GM12878 (cell line): Measurements from ENCODE around the gene FNDC3B. TPM values are rescaled to one million over a fixed set of nuclear protein-coding genes. Genes with fewer than 3 reads are reported as not detected.

Experiments
- BHLHE40 ChIP-seq, 2 experiments: fragments of 450-650 bp in 1 of 2; IDR thresholded peaks; 2 replicates each; pipeline ENCODE4 v1.6.1; 2011 to 2017; ENCODE audit warnings: low read depth in 2 of 2, borderline replicate concordance in 1 of 2, improper control_type of control experiment in 1 of 2, low read length in 1 of 2, mild to moderate bottlenecking in 1 of 2
- BMI1 ChIP-seq: fragments of 450-650 bp; IDR thresholded peaks from 2 replicates; pipeline ENCODE4 v1.6.1; 2016; ENCODE audit warnings: mild to moderate bottlenecking, moderate library complexity, borderline replicate concordance
- CREB1 ChIP-seq: IDR thresholded peaks from 2 replicates; pipeline ENCODE4 v1.6.1; 2012; ENCODE audit warnings: low read depth, mild to moderate bottlenecking, inconsistent platforms
- EED ChIP-seq: sonication (generic); IDR thresholded peaks from 2 replicates; pipeline ENCODE4 v1.6.1; 2016; ENCODE audit warnings: antibody characterized with exemption, low read depth
- HDGF ChIP-seq: fragments of 450-650 bp; IDR thresholded peaks from 2 replicates; pipeline ENCODE4 v1.6.1; 2016; ENCODE audit warnings: antibody characterized with exemption
- NBN ChIP-seq: fragments of 450-650 bp; IDR thresholded peaks from 2 replicates; pipeline ENCODE4 v1.6.1; 2016
- NFYA ChIP-seq: IDR thresholded peaks from 2 replicates; pipeline ENCODE4 v1.6.1; 2011; ENCODE audit warnings: low read depth, mild to moderate bottlenecking, low read length, improper control_type of control experiment, borderline replicate concordance
- PAX5 ChIP-seq: IDR thresholded peaks from 2 replicates; pipeline ENCODE4 v1.6.1; 2011; ENCODE audit warnings: low read depth, low read length, borderline replicate concordance
- RUNX3 ChIP-seq: IDR thresholded peaks from 2 replicates; pipeline ENCODE4 v1.6.1; 2012; ENCODE audit warnings: low read length, inconsistent platforms
- SIX5 ChIP-seq: IDR thresholded peaks from 2 replicates; pipeline ENCODE4 v1.6.1; 2011; ENCODE audit warnings: mild to moderate bottlenecking, low read depth, low read length, moderate library complexity; ENCODE audit not compliant: severe bottlenecking
- SPI1 ChIP-seq: IDR thresholded peaks from 2 replicates; pipeline ENCODE4 v1.6.1; 2011; ENCODE audit warnings: low read depth, mild to moderate bottlenecking, low read length, moderate library complexity, borderline replicate concordance; ENCODE audit not compliant: insufficient read depth
- SREBF1 ChIP-seq: IDR thresholded peaks from 2 replicates; pipeline ENCODE4 v1.6.1; 2012; ENCODE audit warnings: mild to moderate bottlenecking, low read length
- ZSCAN29 ChIP-seq: fragments of 450-650 bp; IDR thresholded peaks from 2 replicates; pipeline ENCODE4 v1.6.1; 2017; ENCODE audit warnings: mild to moderate bottlenecking, moderate library complexity
- polyA plus RNA-seq, 11 experiments: library from polyadenylated mRNA; depleted of rRNA in 4 of 11; unstranded in 6 of 11; stranded (reverse) in 5 of 11; fragments of >200 nt; fragmentation: Nextera tagmentation in 4 of 11; fragmentation: Illumina TruSeq in 1 of 11; extraction: Ambion mirVana in 4 of 11; extraction: Trizol in 1 of 11; gene quantifications; 1 replicate in 1 of 11; 2 replicates in 10 of 11; pipeline versions ENCODE4 v1.2.1 to v1.2.3, GENCODE V29; 2011 to 2016; ENCODE audit warnings: inconsistent platforms in 2 of 11, missing spikeins in 2 of 11, low read depth in 1 of 11
- total RNA-seq, 4 experiments: library from RNA; depleted of rRNA in 3 of 4; stranded (reverse); fragments of >200 nt in 3 of 4; fragmentation: Illumina TruSeq in 1 of 4; extraction: Trizol in 1 of 4; gene quantifications; 2 replicates each; pipeline versions ENCODE4 v1.2.1 to v1.2.3, GENCODE V29; 2013 to 2021
- TF ChIP-seq, protein P1 (sequence below): fragments of 450-650 bp; IDR thresholded peaks from 2 replicates; pipeline ENCODE4 v1.6.1; 2017; ENCODE audit warnings: mild to moderate bottlenecking, low read depth, inconsistent platforms; ENCODE audit not compliant: poor library complexity, severe bottlenecking
- TF ChIP-seq, protein P2 (sequence below): fragments of 450-650 bp; conservative IDR thresholded peaks from 2 replicates; pipeline ENCODE4 v1.6.1; 2017; ENCODE audit warnings: mild to moderate bottlenecking, moderate library complexity
- TF ChIP-seq, protein P3 (sequence below): fragments of 450-650 bp; IDR thresholded peaks from 2 replicates; pipeline ENCODE4 v1.6.1; 2017; ENCODE audit warnings: mild to moderate bottlenecking, moderate library complexity
- TF ChIP-seq, protein P4 (sequence below): fragments of 150-350 bp; IDR thresholded peaks from 2 replicates; pipeline ENCODE4 v1.6.1; 2014; ENCODE audit warnings: mild to moderate bottlenecking, low read depth, low read length
- TF ChIP-seq, protein P5 (sequence below): fragments of 450-650 bp; IDR thresholded peaks from 2 replicates; pipeline ENCODE4 v1.6.1; 2017; ENCODE audit warnings: low read depth, mild to moderate bottlenecking, moderate library complexity

The FNDC3B gene
- total and polyA plus RNA-seq, 10 of the 15 experiments (the other 5 are each of a cell fraction or from before 2014, with no cell fraction given) = 7.9 to 35.0 (median 18.5) TPM

DNA sequence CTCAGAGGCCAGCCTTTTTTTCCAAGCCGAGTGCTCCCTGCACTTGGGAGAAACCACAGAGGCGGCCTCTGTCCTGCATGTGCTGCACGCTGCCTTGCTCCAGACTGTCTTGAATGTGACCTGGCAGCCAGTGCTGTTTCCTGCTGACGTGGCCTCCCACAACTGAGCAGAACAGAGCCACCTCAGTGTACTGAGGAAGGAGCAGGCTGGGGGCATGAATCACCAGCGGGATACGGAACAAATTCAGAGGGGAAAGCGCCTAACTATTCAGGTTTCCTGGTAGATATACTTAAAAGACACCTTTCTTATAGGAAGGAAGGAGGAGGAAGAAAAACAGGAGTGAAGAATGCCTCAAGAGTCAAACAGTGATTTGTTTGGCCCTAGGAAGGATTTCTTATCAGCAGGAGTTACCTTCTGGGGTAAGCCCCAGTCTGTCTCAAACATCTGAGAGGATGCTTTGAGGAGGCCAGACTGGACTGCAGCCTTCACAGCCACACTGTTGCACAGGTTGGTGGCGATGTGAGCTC lies 114.0 kb downstream of the FNDC3B start (continued):
- TF ChIP-seq CREB1 (peak; percentile 42; the same call in 1 of the 2 replicates), RUNX3 (peak; percentile 52), NFYA (no peak), PAX5 (0 out of 2 replicates have a peak, but pooled peaks have one; percentile 17), BMI1 (no peak), SPI1 (no peak), NBN (peak; percentile 22; the same call in 1 of the 2 replicates), HDGF (no peak), EED (peak; percentile 53), BHLHE40 (IDR thresholded peaks at IDR 0.05; ENCODE audit: borderline replicate concordance in 1 of 2, low read depth in 2 of 2, low read length in 1 of 2) (peak; percentile 20 to 49; a peak in 2 of 4 replicates), SIX5 (no peak), ZSCAN29 (no peak), SREBF1 (no peak)
- TF ChIP-seq, protein P1, sequence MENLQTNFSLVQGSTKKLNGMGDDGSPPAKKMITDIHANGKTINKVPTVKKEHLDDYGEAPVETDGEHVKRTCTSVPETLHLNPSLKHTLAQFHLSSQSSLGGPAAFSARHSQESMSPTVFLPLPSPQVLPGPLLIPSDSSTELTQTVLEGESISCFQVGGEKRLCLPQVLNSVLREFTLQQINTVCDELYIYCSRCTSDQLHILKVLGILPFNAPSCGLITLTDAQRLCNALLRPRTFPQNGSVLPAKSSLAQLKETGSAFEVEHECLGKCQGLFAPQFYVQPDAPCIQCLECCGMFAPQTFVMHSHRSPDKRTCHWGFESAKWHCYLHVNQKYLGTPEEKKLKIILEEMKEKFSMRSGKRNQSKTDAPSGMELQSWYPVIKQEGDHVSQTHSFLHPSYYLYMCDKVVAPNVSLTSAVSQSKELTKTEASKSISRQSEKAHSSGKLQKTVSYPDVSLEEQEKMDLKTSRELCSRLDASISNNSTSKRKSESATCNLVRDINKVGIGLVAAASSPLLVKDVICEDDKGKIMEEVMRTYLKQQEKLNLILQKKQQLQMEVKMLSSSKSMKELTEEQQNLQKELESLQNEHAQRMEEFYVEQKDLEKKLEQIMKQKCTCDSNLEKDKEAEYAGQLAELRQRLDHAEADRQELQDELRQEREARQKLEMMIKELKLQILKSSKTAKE = no peak
- TF ChIP-seq, protein P2, sequence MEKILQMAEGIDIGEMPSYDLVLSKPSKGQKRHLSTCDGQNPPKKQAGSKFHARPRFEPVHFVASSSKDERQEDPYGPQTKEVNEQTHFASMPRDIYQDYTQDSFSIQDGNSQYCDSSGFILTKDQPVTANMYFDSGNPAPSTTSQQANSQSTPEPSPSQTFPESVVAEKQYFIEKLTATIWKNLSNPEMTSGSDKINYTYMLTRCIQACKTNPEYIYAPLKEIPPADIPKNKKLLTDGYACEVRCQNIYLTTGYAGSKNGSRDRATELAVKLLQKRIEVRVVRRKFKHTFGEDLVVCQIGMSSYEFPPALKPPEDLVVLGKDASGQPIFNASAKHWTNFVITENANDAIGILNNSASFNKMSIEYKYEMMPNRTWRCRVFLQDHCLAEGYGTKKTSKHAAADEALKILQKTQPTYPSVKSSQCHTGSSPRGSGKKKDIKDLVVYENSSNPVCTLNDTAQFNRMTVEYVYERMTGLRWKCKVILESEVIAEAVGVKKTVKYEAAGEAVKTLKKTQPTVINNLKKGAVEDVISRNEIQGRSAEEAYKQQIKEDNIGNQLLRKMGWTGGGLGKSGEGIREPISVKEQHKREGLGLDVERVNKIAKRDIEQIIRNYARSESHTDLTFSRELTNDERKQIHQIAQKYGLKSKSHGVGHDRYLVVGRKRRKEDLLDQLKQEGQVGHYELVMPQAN = no peak
- TF ChIP-seq, protein P3, sequence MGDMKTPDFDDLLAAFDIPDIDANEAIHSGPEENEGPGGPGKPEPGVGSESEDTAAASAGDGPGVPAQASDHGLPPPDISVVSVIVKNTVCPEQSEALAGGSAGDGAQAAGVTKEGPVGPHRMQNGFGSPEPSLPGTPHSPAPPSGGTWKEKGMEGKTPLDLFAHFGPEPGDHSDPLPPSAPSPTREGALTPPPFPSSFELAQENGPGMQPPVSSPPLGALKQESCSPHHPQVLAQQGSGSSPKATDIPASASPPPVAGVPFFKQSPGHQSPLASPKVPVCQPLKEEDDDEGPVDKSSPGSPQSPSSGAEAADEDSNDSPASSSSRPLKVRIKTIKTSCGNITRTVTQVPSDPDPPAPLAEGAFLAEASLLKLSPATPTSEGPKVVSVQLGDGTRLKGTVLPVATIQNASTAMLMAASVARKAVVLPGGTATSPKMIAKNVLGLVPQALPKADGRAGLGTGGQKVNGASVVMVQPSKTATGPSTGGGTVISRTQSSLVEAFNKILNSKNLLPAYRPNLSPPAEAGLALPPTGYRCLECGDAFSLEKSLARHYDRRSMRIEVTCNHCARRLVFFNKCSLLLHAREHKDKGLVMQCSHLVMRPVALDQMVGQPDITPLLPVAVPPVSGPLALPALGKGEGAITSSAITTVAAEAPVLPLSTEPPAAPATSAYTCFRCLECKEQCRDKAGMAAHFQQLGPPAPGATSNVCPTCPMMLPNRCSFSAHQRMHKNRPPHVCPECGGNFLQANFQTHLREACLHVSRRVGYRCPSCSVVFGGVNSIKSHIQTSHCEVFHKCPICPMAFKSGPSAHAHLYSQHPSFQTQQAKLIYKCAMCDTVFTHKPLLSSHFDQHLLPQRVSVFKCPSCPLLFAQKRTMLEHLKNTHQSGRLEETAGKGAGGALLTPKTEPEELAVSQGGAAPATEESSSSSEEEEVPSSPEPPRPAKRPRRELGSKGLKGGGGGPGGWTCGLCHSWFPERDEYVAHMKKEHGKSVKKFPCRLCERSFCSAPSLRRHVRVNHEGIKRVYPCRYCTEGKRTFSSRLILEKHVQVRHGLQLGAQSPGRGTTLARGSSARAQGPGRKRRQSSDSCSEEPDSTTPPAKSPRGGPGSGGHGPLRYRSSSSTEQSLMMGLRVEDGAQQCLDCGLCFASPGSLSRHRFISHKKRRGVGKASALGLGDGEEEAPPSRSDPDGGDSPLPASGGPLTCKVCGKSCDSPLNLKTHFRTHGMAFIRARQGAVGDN = peak; percentile 79; the same call in 1 of the 2 replicates
- TF ChIP-seq, protein P4, sequence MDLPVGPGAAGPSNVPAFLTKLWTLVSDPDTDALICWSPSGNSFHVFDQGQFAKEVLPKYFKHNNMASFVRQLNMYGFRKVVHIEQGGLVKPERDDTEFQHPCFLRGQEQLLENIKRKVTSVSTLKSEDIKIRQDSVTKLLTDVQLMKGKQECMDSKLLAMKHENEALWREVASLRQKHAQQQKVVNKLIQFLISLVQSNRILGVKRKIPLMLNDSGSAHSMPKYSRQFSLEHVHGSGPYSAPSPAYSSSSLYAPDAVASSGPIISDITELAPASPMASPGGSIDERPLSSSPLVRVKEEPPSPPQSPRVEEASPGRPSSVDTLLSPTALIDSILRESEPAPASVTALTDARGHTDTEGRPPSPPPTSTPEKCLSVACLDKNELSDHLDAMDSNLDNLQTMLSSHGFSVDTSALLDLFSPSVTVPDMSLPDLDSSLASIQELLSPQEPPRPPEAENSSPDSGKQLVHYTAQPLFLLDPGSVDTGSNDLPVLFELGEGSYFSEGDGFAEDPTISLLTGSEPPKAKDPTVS = no peak
- TF ChIP-seq, protein P5, sequence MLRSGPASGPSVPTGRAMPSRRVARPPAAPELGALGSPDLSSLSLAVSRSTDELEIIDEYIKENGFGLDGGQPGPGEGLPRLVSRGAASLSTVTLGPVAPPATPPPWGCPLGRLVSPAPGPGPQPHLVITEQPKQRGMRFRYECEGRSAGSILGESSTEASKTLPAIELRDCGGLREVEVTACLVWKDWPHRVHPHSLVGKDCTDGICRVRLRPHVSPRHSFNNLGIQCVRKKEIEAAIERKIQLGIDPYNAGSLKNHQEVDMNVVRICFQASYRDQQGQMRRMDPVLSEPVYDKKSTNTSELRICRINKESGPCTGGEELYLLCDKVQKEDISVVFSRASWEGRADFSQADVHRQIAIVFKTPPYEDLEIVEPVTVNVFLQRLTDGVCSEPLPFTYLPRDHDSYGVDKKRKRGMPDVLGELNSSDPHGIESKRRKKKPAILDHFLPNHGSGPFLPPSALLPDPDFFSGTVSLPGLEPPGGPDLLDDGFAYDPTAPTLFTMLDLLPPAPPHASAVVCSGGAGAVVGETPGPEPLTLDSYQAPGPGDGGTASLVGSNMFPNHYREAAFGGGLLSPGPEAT = 0 out of 2 replicates have a peak, but pooled peaks have one; percentile 14
